GM18519 (cell line): ENCODE measurements around the gene DDX3X.
"Not testable (repeated sequence)": the region's sequence is repeated elsewhere in the genome, so short reads cannot be mapped to it uniquely, and the experiment has no call there.

ENCODE experiments used
- ATAC-seq: cut with Tn5 transposase; IDR thresholded peaks from one replicate; pipeline ENCODE4 v1.9.1; 2021; ENCODE audit warnings: mild to moderate bottlenecking, moderate library complexity; ENCODE audit not compliant: unreplicated experiment, low FRiP score

Gene DDX3X

DNA sequence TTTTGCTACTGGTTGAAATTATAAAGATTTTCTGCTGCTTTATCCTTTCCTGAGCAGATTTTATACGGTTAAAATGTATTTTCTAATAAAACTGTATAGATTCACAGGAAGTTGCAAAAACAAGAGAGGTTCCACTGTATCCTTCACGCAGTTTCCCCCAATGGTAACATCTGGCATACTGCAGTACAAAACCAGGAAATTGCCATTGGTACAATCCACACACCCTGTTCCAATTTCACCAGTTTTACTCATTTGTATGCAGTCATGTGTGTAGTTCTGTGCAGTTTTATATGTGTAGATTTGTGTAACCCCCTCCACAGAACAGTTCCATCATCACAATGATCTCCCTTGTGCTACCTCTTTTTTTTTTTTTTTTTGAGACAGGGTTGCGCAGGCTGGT is 20.0 kb downstream of the DDX3X start:
- ATAC-seq: no peak

DNA sequence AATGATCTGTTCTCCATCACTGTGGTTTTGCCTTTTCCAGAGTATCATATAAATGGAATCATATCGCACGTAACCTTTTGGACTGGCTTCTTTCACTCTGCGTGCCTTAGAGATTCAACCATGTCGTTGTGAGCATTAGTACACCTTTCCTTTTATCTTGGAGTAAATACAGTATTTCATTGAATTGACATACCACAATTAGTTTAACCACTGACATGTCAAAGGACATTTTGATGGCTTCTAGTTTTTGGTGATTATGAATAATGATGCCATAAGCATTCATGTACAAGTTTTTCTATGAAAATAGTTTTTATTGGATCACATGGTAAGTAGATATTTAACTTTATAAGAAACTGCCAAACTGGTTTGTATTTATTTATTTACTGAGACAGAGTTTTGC is 35.2 kb downstream of the DDX3X start:
- ATAC-seq: no peak

- ATAC-seq: not testable (repeated sequence)
Observed at GRCh38 chrX:41371575-41371974, 37.6 kb downstream of the DDX3X start.

DNA sequence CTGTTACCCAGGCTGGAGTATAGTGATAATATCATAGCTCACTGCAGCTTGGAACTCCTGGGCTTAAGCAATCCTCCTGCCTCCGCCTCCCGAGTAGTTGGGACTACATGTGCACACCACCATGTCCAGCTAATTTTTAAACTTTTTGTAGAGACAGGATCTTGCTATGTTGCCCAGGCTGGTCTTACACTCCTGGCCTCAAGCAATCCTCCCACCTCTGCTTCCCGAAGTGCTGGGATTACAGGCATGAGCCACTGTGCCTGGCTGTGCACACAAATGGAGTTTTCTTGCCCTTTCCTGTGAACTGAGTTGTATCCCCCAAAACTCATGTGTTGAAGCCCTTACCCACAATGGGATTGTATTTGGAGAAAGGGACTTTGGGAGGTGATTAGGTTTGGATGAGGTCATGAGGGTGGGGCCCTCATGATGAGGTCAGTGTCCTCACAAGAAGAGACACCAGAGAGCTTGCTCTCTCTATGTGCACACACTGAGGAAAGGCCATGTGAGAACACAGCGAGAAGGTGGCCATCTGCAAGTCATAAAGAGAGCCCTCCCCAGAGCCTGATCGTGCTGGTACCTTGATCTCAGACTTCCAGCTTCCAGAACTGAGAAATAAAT is 40.1 kb downstream of the DDX3X start:
- no peak for ATAC-seq

GRCh38 chrX:41377624-41378023 is 43.7 kb downstream of the DDX3X start:
- ATAC-seq: no peak

GRCh38 chrX:41381685-41382084 is 47.7 kb downstream of the DDX3X start:
- ATAC-seq: no peak

- ATAC-seq: no peak
Observed at GRCh38 chrX:41382714-41383645, 49.0 kb downstream of the DDX3X start.

DNA sequence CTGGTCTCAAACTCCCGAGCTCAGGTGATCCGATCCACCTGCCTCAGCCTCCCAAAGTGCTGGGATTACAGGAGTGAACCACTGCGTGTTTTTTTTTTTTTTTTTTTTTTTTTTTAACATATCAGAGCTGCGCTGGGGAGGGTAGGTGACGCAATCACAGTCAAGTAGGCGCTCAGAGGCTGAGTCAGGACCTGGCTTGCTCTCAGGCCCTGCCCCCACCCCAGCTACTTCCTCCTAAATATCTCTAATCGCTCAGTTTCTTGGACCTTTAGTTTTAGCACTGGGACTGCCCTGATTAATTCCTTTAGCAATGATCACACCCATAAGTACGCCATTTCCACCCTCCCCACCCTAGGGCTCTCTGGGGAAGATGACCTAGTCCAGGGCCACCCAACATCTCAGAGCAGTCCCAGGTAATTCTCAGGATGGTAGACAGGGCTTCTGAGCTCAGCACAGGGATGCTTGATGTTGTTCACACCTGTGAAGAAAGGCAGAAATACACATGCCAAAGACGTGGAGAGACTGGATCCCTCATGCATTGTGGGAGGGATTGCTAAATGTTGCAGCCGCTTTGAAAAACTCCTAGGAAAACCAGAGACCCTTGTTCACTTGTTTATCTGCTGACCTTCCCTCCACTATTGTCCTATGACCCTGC is 50.2 kb downstream of the DDX3X start:
- no peak for ATAC-seq

GRCh38 chrX:41386222-41386990 is 52.4 kb downstream of the DDX3X start:
- no peak for ATAC-seq

GRCh38 chrX:41388543-41388942 is 54.6 kb downstream of the DDX3X start:
- ATAC-seq: no peak

DNA sequence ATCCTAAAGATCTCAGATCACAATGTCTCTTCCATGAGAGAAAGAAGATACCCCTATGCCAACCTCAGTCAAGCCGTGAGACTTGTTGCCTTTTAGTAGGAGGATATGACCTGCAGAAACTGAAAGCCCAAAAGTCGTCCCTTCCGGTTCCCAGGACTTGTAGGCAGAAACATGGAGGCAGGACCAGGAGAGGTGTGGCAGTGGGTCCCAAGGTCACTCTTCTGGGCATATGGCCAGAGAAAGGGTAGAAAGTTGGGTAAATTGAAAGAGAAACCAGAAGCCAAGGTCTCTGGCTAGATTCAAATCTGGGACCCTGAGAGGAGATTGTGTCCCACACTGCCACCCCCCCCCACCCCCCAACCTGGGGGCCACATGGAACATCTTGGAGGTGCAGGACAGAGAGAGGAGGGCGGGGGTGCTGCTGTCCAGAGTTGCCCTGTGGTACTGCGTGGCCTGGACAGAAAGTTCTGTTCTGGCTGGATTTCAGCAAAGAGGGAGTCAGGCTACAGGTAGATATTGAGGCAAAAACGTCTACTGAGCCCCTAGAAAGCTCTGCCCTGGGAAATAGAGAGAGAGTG is 55.4 kb downstream of the DDX3X start:
- no peak for ATAC-seq

DNA sequence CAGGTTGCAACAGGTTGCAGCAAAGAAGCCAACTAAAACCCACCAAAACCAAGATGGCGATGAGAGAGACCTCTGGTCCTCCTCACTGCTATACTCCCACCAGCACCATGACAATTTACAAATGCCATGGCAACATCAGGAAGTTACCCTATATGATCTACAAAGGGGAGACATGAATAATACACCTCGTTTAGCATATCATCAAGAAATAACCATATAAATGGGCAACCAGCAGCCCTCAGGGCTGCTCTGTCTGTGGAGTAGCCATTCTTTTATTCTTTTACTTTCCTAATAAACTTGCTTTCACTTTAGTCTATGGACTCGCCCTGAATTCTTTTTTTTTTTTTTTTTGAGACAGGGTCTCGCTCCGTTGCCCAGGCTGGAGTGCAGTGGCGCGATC is 56.6 kb downstream of the DDX3X start:
- not testable (repeated sequence) for ATAC-seq

DNA sequence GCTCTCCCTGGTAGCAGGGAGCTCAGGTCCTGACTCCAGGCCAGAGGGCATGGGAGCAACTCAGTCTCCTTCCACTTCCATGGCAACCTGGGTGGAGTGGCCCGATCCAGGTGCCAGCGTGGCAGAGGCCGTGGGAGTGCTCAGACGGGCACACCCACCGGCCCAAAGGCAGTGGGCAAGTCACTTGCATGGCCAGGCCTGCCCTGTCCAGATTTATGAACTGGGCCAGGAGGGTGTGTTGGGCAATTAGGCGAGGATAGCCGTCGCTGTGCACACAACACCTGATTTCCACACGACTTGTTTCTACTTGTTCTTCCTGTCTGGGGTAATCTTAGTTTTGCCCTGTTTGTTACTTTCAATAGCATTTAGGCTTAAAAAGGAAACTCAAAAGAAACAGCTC is 57.6 kb downstream of the DDX3X start:
- ATAC-seq: no peak

- ATAC-seq: no peak
Observed at GRCh38 chrX:41394293-41394692, 60.3 kb downstream of the DDX3X start.

DNA sequence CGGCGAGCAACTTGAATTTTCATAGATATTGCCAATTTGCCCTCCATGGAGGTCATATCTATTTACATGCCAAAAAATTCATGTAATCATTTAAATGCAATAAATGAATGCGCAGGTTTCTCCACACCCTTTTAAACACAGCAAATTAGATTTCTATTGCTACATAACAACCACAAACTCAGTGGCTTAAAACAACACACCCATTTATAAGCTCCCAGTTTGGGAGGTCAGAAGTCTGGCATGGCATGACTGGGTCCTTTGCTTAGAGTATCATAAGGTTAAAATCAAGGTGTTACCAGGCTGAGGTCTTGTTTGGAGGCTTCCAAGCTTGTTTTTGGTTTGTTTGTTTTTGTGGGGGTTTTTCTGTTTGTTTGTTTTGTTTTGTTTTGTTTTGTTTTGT is 63.3 kb downstream of the DDX3X start:
- no peak for ATAC-seq

DNA sequence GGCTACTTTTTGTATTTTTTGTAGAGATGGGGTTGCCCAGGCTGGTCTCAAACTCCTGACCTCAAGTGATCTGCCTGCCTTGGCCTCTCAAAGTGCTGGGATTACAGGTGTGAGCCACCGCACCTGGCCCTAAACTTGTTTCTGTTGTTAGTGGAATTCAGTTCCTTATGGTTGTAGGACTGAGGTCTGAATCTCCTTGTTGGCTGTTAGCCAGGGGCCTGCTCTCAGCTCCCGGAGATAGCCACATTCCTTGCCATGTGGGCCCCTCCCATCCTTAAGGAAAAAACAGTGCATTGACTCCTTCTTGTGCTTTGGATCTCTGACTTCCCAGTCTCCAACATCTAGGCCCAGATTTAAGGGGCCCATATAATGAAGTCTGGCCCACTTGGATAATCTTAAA is 63.8 kb downstream of the DDX3X start:
- ATAC-seq: no peak

DNA sequence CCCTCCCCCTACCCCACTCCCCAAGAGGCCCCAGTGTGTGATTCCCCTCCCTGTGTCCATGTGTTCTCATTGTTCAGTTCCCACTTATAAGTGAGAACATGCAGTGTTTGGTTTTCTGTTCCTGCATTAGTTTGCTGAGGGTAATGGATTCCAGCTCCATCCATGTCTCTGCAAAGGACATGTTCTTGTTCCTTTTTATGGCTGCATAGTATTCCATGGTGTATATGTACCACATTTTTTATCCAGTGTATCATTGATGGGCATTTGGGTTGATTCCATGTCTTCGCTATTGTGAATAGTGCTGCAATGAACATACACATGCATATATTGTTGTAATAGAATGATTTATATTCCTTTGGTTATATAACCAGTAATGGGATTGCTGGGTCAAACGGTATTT is 68.6 kb downstream of the DDX3X start:
- ATAC-seq: not testable (repeated sequence)

DNA sequence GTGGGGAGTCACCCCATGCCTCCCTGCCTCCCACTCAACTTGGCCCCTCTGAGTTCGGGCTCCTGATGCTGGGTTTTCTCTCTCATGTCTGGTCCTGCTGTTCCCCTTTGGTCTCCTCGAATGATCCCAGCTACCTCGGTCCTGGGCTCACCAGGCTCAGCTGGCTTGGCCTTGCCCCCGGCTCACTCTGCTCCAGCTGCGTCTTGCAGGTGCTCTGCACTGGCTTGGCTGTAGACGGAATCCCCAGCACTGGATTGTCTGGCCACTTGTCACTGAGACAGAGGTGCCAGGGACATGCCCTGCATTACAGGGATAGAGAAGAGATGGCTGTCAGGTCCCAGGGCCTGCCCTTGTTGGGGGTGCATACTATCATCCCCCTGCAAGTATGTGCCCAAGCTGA is 71.6 kb downstream of the DDX3X start:
- no peak for ATAC-seq

DNA sequence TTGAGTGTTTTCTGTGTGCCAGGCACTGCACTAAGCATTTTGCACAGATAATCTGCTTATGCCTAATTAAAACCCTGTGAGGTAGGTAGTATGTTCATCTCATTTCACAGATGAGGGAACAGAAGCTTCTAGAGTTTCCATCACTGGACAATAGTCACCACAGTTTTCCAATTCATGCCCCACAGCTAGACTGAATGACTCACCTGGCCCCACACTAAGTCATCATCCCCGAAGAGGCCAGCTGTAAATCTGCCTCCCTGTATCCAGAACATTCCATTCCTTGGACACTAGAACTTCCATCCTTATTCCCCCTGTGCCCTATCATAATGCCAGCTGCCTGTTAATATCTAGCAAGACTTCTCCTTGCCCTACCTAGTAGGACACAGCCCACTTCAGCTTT is 72.2 kb downstream of the DDX3X start:
- no peak for ATAC-seq

DNA sequence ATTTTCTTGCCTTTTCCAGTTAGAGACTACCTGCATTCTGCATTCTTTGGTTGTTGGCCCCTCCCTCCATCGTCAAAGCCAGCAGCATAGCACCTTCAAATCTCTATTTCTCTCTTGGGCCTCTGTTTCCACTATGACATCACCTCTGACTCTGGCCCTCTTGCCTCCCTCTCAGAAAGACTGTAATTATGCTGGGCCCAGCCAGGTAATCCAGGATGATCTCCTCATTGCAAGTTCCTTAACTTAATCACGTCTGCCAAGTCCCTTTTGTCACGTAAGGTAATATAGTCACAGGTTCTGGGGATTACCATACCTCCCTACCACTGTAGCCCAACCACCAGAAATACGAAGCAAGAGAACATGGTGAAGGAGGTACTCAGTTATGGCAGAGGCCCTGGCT is 73.9 kb downstream of the DDX3X start:
- no peak for ATAC-seq
